Progenitor cell of endocrine pancreas (in vitro differentiated cells): ENCODE results near the gene CD93. TPM values are rescaled to one million over a fixed set of nuclear protein-coding genes. Genes with fewer than 3 reads are reported as not detected.

Source experiments
- DNase-seq: peaks from one replicate; pipeline ENCODE4 v3.0.0; 2021; ENCODE audit warnings: low spot score; ENCODE audit not compliant: unreplicated experiment
- H3K27ac Mint-ChIP-seq: 2 replicates; pipeline ENCODE4 v1.8.0; 2021; ENCODE audit warnings: mild to moderate bottlenecking, moderate library complexity, mixed read lengths
- H3K27me3 Mint-ChIP-seq: 2 replicates; pipeline ENCODE4 v1.8.0; 2021; ENCODE audit warnings: mixed read lengths
- H3K36me3 Mint-ChIP-seq: 2 replicates; pipeline ENCODE4 v1.8.0; 2022; ENCODE audit warnings: mixed read lengths; ENCODE audit not compliant: insufficient read depth
- H3K4me1 Mint-ChIP-seq: 2 replicates; pipeline ENCODE4 v1.8.0; 2021; ENCODE audit warnings: low read depth, mixed read lengths
- H3K4me3 Mint-ChIP-seq: 2 replicates; pipeline ENCODE4 v1.8.0; 2021; ENCODE audit warnings: low read depth, mild to moderate bottlenecking, moderate library complexity, mixed read lengths
- H3K9me3 Mint-ChIP-seq: 2 replicates; pipeline ENCODE4 v1.8.0; 2021; ENCODE audit warnings: low read depth, mixed read lengths
- CTCF ChIP-seq: fragments of 200-600 bp; sonication (generic); IDR thresholded peaks from one replicate; pipeline ENCODE4 v1.5.0; 2021; ENCODE audit warnings: antibody characterized with exemption, mild to moderate bottlenecking; ENCODE audit not compliant: unreplicated experiment
- total RNA-seq: library from RNA; stranded (reverse); gene quantifications from 2 replicates; pipeline ENCODE4 v1.2.1, GENCODE V29; 2021

Gene CD93
- total RNA-seq, 1 donor from 2014 or later: not detected

GRCh38 chr20:23066772-23067171 lies 19.4 kb downstream of the CD93 start:
- no peak for TF ChIP-seq CTCF
- H3K27me3 Mint-ChIP-seq: peaks cover 23% of the 10 kb centered on the region
- H3K4me1 Mint-ChIP-seq: peaks cover 7% of the 10 kb centered on the region

GRCh38 chr20:23065266-23066201 lies 20.6 kb downstream of the CD93 start:
- peaks cover 7% of the 10 kb centered on the region for H3K4me1 Mint-ChIP-seq
- H3K9me3 Mint-ChIP-seq: no peaks in the 10 kb centered on the region
- H3K4me3 Mint-ChIP-seq: no peak overlapping the region
- H3K27ac Mint-ChIP-seq: no peak overlapping the region
- no peaks in the 10 kb centered on the region for H3K36me3 Mint-ChIP-seq
- no peak for TF ChIP-seq CTCF
- peaks cover 26% of the 10 kb centered on the region for H3K27me3 Mint-ChIP-seq
- DNase-seq: no peak

More at GRCh38 chr20:23066772-23067171, 19.4 kb downstream of the CD93 start:
- no peak overlapping the region for H3K27ac Mint-ChIP-seq
- no peak for DNase-seq
- H3K36me3 Mint-ChIP-seq: no peaks in the 10 kb centered on the region
- no peak overlapping the region for H3K4me3 Mint-ChIP-seq
- no peaks in the 10 kb centered on the region for H3K9me3 Mint-ChIP-seq

GRCh38 chr20:23063581-23063980 lies 22.5 kb downstream of the CD93 start:
- no peak overlapping the region for H3K27ac Mint-ChIP-seq
- H3K27me3 Mint-ChIP-seq: peaks cover 33% of the 10 kb centered on the region
- no peaks in the 10 kb centered on the region for H3K36me3 Mint-ChIP-seq
- DNase-seq: no peak
- no peaks in the 10 kb centered on the region for H3K9me3 Mint-ChIP-seq
- TF ChIP-seq CTCF: no peak
- no peak overlapping the region for H3K4me3 Mint-ChIP-seq
- peaks cover 7% of the 10 kb centered on the region for H3K4me1 Mint-ChIP-seq

- peaks cover 7% of the 10 kb centered on the region for H3K4me1 Mint-ChIP-seq
- DNase-seq: no peak
- no peak overlapping the region for H3K27ac Mint-ChIP-seq
- H3K4me3 Mint-ChIP-seq: no peak overlapping the region
- H3K9me3 Mint-ChIP-seq: no peaks in the 10 kb centered on the region
- peaks cover 33% of the 10 kb centered on the region for H3K27me3 Mint-ChIP-seq
- TF ChIP-seq CTCF: no peak
- no peaks in the 10 kb centered on the region for H3K36me3 Mint-ChIP-seq
Measured at GRCh38 chr20:23063168-23063567, 23.0 kb downstream of the CD93 start.

GRCh38 chr20:23062632-23063031 lies 23.5 kb downstream of the CD93 start:
- peaks cover 33% of the 10 kb centered on the region for H3K27me3 Mint-ChIP-seq
- peaks cover 7% of the 10 kb centered on the region for H3K4me1 Mint-ChIP-seq
- no peak overlapping the region for H3K27ac Mint-ChIP-seq
- TF ChIP-seq CTCF: no peak
- no peaks in the 10 kb centered on the region for H3K36me3 Mint-ChIP-seq
- no peak overlapping the region for H3K4me3 Mint-ChIP-seq
- no peak for DNase-seq
- no peaks in the 10 kb centered on the region for H3K9me3 Mint-ChIP-seq
